AML-193 (cell line): Measurements from ENCODE around the gene HES3.

ENCODE experiments used
- DNase-seq, 2 experiments: peaks; one replicate each; lab custom pipeline; 2025; lab: John Stamatoyannopoulos, UW

HES3 gene

GRCh38 chr1:6263716-6264115 is 19.7 kb downstream of the HES3 start:
- DNase-seq = no peak

GRCh38 chr1:6265151-6265550 is 21.2 kb downstream of the HES3 start:
- DNase-seq = no peak

- DNase-seq = no peak
These were observed 22.7 kb downstream of the HES3 start for GRCh38 chr1:6266641-6267040.

- DNase-seq = no peak
These were observed 23.8 kb downstream of the HES3 start for GRCh38 chr1:6267686-6268322.

GRCh38 chr1:6268415-6268814 is 24.4 kb downstream of the HES3 start:
- DNase-seq = no peak

- DNase-seq = no peak
These were observed 25.3 kb downstream of the HES3 start for GRCh38 chr1:6269296-6269695.

- no peak for DNase-seq
These were observed 25.9 kb downstream of the HES3 start for GRCh38 chr1:6269720-6270400.

GRCh38 chr1:6270401-6270800 is 26.4 kb downstream of the HES3 start:
- DNase-seq = no peak

GRCh38 chr1:6271006-6271405 is 27.0 kb downstream of the HES3 start:
- no peak for DNase-seq

- no peak for DNase-seq
These were observed 27.6 kb downstream of the HES3 start for GRCh38 chr1:6271554-6271953.

- DNase-seq = no peak
These were observed 28.5 kb downstream of the HES3 start for GRCh38 chr1:6272452-6272851.

GRCh38 chr1:6272868-6273267 is 28.9 kb downstream of the HES3 start:
- no peak for DNase-seq

GRCh38 chr1:6273380-6273891 is 29.5 kb downstream of the HES3 start:
- no peak for DNase-seq

GRCh38 chr1:6274102-6274501 is 30.1 kb downstream of the HES3 start:
- no peak for DNase-seq

GRCh38 chr1:6274622-6275139 is 30.7 kb downstream of the HES3 start:
- DNase-seq = no peak

- no peak for DNase-seq
These were observed 32.1 kb downstream of the HES3 start for GRCh38 chr1:6275826-6276782.

GRCh38 chr1:6276811-6277555 is 33.0 kb downstream of the HES3 start:
- DNase-seq = no peak

GRCh38 chr1:6278263-6278662 is 34.3 kb downstream of the HES3 start:
- DNase-seq = no peak

GRCh38 chr1:6279066-6279465 is 35.1 kb downstream of the HES3 start:
- DNase-seq = no peak

- no peak for DNase-seq
These were observed 35.8 kb downstream of the HES3 start for GRCh38 chr1:6279613-6280383.
